Measurements from ENCODE around the gene KRTAP3-2.

Gene KRTAP3-2

GRCh38 chr17:41009936-41010335 is 10.2 kb upstream of the KRTAP3-2 start:
- in situ Hi-C loops (cut with MboI; ENCODE audit: low pct_unique_long_range_greater_than_20kb, low sequenced_read_pairs, unreplicated experiment), result no loop called here
- no peak for TF ChIP-seq CTCF (IDR thresholded peaks at IDR 0.05; ENCODE audit: extremely low read depth, insufficient read depth, missing control alignments)
- DNase-seq (ENCODE audit: low spot score), result no peak

DNA sequence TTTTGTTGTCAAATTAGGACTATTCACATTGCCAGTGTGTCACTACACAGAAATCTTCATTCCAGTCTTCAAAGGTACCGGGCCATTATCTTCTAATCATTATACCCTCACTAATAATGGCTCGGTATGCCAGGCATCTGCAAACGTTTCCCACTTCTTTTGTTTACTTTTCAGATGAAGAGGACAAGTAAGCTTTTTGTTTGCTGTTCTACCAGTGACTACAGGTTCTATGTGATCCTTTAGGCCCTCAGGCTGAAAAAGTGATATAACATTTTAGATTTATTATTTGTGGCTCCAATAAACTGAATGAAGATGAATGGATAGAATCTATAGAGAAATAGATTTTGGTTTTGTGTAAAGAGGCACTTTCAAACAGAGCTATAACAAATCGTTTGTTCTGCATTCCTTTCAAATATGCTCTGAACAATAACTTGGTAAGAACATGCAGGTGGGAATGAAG is 9.6 kb upstream of the KRTAP3-2 start:
- in situ Hi-C loops (cut with MboI; ENCODE audit: low pct_unique_long_range_greater_than_20kb, low sequenced_read_pairs, unreplicated experiment), result no loop called here
- DNase-seq (ENCODE audit: low spot score), result no peak
- TF ChIP-seq CTCF (IDR thresholded peaks at IDR 0.05; ENCODE audit: extremely low read depth, insufficient read depth, missing control alignments), result no peak

- DNase-seq (ENCODE audit: low spot score), result no peak
- no peak for TF ChIP-seq CTCF (IDR thresholded peaks at IDR 0.05; ENCODE audit: extremely low read depth, insufficient read depth, missing control alignments)
- in situ Hi-C loops (cut with MboI; ENCODE audit: low pct_unique_long_range_greater_than_20kb, low sequenced_read_pairs, unreplicated experiment), result no loop called here
Measured at GRCh38 chr17:41008811-41009210, 9.1 kb upstream of the KRTAP3-2 start, which contains the start of gene KRTAP3-1. TSS of gene KRTAP3-1 (minus strand) at chr17:41009128. CDS start at chr17:41009074, 54 bp downstream.

DNA sequence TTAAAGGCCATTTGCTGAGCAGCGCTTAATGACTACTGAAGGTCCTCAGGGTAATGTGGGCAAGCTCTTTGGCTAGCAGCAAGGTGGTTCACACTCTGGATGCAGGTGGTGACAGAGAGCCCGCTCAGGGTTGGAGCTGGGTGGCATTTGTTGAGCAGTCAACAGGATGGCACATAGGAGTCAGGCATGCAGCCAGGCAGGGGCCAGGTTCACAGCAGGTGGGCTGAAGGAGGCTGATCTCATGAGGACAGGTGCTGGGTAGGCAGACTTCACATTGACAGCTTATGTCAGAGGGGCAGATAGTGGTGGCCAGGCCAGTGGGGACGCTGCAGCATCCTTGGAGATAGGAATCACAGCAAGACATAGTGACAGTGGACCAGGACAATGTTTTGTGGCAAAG is 4.7 kb upstream of the KRTAP3-2 start:
- DNase-seq (ENCODE audit: low spot score), result no peak
- TF ChIP-seq CTCF (IDR thresholded peaks at IDR 0.05; ENCODE audit: extremely low read depth, insufficient read depth, missing control alignments), result no peak
- in situ Hi-C loops (cut with MboI; ENCODE audit: low pct_unique_long_range_greater_than_20kb, low sequenced_read_pairs, unreplicated experiment), result no loop called here

- TF ChIP-seq CTCF (IDR thresholded peaks at IDR 0.05; ENCODE audit: extremely low read depth, insufficient read depth, missing control alignments), result no peak
- DNase-seq (ENCODE audit: low spot score), result no peak
- in situ Hi-C loops (cut with MboI; ENCODE audit: low pct_unique_long_range_greater_than_20kb, low sequenced_read_pairs, unreplicated experiment), result no loop called here
Measured at GRCh38 chr17:41003926-41004325, 4.2 kb upstream of the KRTAP3-2 start.

DNA sequence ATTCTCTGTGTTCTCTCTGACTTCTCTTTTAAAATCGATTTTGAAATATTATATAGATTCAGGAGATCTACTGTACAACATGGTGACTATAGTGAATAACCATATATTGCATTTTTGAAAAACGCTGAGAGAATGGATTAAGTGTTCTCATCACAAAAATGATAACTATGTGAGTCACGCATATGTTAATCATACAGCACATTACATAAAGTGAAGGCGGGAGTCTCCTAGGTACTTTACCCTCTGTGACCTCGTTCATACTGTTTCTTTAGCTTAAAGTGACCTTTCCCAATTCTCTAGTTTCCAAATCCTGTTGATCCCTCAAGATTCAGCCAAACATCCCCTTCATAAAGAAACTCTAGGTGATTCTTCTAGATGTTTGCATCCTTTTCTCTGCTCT is 3.1 kb upstream of the KRTAP3-2 start:
- TF ChIP-seq CTCF (IDR thresholded peaks at IDR 0.05; ENCODE audit: extremely low read depth, insufficient read depth, missing control alignments), result no peak
- no peak for DNase-seq (ENCODE audit: low spot score)
- in situ Hi-C loops (cut with MboI; ENCODE audit: low pct_unique_long_range_greater_than_20kb, low sequenced_read_pairs, unreplicated experiment), result no loop called here

- in situ Hi-C loops (cut with MboI; ENCODE audit: low pct_unique_long_range_greater_than_20kb, low sequenced_read_pairs, unreplicated experiment), result no loop called here
- TF ChIP-seq CTCF (IDR thresholded peaks at IDR 0.05; ENCODE audit: extremely low read depth, insufficient read depth, missing control alignments), result no peak
- no peak for DNase-seq (ENCODE audit: low spot score)
Measured at GRCh38 chr17:41001795-41002194, 2.1 kb upstream of the KRTAP3-2 start.
